ENCODE measurements around the gene TRIM65.

DNA sequence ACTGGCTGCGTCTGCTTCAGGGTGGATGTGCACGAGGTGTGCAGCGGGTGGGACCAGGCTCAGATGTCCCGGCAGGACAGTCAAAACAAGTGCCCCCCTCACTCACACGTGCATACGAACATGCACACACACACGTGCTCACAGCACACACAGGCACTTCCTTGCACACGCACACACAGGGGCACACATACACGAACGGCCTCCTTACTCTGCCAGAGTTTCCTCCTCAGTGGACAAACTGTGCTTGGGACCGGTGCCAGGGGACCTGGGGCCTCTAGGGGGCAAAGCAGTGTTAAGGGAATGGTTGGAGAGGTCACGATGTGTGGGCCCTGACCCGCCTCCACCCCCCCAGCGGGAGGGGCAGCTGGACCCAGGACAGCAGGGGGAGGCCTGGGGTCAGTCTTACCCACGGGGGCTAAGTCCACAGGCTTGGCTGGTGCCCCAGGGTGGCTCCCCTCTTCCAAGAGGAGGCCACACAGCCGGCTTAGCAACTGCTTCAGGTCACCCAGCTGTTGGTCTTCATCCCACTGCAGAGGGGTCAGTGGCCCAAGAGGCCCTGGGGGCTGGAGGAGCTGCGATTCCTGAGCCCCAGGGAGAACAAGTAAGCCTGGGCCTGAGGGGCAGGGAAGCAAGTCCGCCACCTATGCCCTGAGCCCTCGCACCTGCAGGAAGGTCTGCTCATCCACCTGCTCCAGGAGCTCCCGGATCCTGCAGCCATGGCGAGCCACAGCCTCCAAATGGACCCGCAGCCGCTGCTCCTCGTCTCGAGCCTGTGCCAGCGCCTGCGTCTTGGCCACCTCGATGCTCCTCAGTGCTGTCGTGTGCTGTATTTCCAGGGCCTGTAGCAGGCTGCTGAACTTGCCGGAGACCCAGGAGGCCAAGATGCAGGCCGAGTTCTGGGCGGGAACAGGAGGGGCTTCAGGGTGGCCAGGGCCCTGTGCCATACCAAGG lies 4.9 kb downstream of the TRIM65 start:
- TF ChIP-seq CTCF (conservative IDR thresholded peaks at IDR 0.05) (no peak), ZFX (IDR thresholded peaks at IDR 0.05) (no peak)

Data from C4-2B (cell line).